Naive thymus-derived CD8-positive, alpha-beta T cell (primary cell): ENCODE data around the gene WASHC3. TPM values are rescaled to one million over a fixed set of nuclear protein-coding genes. Genes with fewer than 3 reads are reported as not detected.
"Not testable (repeated sequence)": the region's sequence is repeated elsewhere in the genome, so short reads cannot be mapped to it uniquely, and the experiment has no call there.

Experiments used
- ATAC-seq, 2 donors: fragments of 150-1000 bp; cut with Tn5 transposase in 1 of 2; sonication (Bioruptor Pico), chemical (Tn5 transposase) in 1 of 2; 1 replicate in 1 of 2; 2 replicates in 1 of 2; pipeline ENCODE4 v1.10.0; 2021; ENCODE audit warnings: mild to moderate bottlenecking in 2 of 2, moderate library complexity in 2 of 2
- POLR2A ChIA-PET: fragments of 350-600 bp; sonication (Branson Sonifier 250); formaldehyde crosslinking; loops from one replicate; lab custom pipeline; 2021; ENCODE audit warnings: antibody characterized with exemption; lab: Charles Lee
- DNase-seq, 10 donors: peaks; one replicate each; pipeline versions ENCODE4 v3.0.0 to v3.0.0-alpha.2; 2020 to 2022
- H3K27ac Mint-ChIP-seq, 10 donors: one replicate each; pipeline ENCODE4 v1.8.0; 2020 to 2022; ENCODE audit warnings: mild to moderate bottlenecking in 10 of 10, mixed read lengths in 10 of 10, moderate library complexity in 4 of 10, inconsistent platforms in 1 of 10
- H3K27me3 Mint-ChIP-seq, 5 donors: one replicate each; pipeline ENCODE4 v1.8.0; 2021 to 2022; ENCODE audit warnings: mixed read lengths in 5 of 5
- H3K36me3 Mint-ChIP-seq, 3 donors: one replicate each; pipeline ENCODE4 v1.8.0; 2020 to 2022; ENCODE audit warnings: mixed read lengths in 3 of 3, mild to moderate bottlenecking in 2 of 3, inconsistent platforms in 1 of 3
- H3K4me1 Mint-ChIP-seq, 4 donors: one replicate each; pipeline ENCODE4 v1.8.0; 2021 to 2022; ENCODE audit warnings: mixed read lengths in 4 of 4
- H3K4me3 Mint-ChIP-seq, 10 donors: one replicate each; pipeline ENCODE4 v1.8.0; 2020 to 2022; ENCODE audit warnings: mild to moderate bottlenecking in 10 of 10, mixed read lengths in 10 of 10, moderate library complexity in 6 of 10, inconsistent platforms in 1 of 10
- H3K9me3 Mint-ChIP-seq, 9 donors: one replicate each; pipeline ENCODE4 v1.8.0; 2020 to 2022; ENCODE audit warnings: mixed read lengths in 9 of 9, mild to moderate bottlenecking in 3 of 9, inconsistent platforms in 1 of 9, moderate library complexity in 1 of 9
- polyA plus RNA-seq, 3 donors: library from polyadenylated mRNA; unstranded; fragments of 300-500 nt; fragmentation: Illumina TruSeq; gene quantifications; one replicate each; pipeline ENCODE4 v1.2.3, GENCODE V29; 2021
- total RNA-seq, 8 experiments: library from RNA in 2 of 8; stranded (reverse) in 2 of 8; gene quantifications; one replicate each; pipeline ENCODE4 v1.2.3 and lab custom pipeline; 2021 to 2026

The WASHC3 gene
- total and polyA plus RNA-seq, 5 experiments from 2014 or later = 54.3 to 97.2 (median 89.3) TPM

- H3K27ac Mint-ChIP-seq = peak overlapping the region in 2 of 10 donors; percentile 53
- peaks cover 27 to 87% (median 56%) of the 10 kb centered on the region in 3 donors for H3K36me3 Mint-ChIP-seq
- DNase-seq = no peak
- H3K4me3 Mint-ChIP-seq = no peak overlapping the region
- peaks cover 0 to 4% (median under 1%) of the 10 kb centered on the region in 4 donors for H3K4me1 Mint-ChIP-seq
- H3K27me3 Mint-ChIP-seq = no peaks in the 10 kb centered on the region
- POLR2A ChIA-PET = no interaction called here
- ATAC-seq = no peak
- H3K9me3 Mint-ChIP-seq = no peaks in the 10 kb centered on the region
Measured at GRCh38 chr12:102033991-102034745, 27.6 kb downstream of the WASHC3 start.

GRCh38 chr12:102031852-102032251 is 29.9 kb downstream of the WASHC3 start:
- Mint-ChIP-seq H3K4me3 (no peak overlapping the region), H3K36me3 (peaks cover 21 to 74% (median 41%) of the 10 kb centered on the region in 3 donors), H3K27me3 (no peaks in the 10 kb centered on the region), H3K27ac (peak overlapping the region in 1 of 10 donors; percentile 40), H3K4me1 (peaks cover 0 to 4% (median under 1%) of the 10 kb centered on the region in 4 donors), H3K9me3 (no peaks in the 10 kb centered on the region)
- DNase-seq (no peak), ATAC-seq (no peak)
- POLR2A ChIA-PET = no interaction called here

- no peaks in the 10 kb centered on the region for H3K27me3 Mint-ChIP-seq
- no peak overlapping the region for H3K27ac Mint-ChIP-seq
- POLR2A ChIA-PET = no interaction called here
- peaks cover 10 to 65% (median 26%) of the 10 kb centered on the region in 3 donors for H3K36me3 Mint-ChIP-seq
- H3K9me3 Mint-ChIP-seq = no peaks in the 10 kb centered on the region
- ATAC-seq (no peak), DNase-seq (no peak)
- no peak overlapping the region for H3K4me3 Mint-ChIP-seq
- H3K4me1 Mint-ChIP-seq = peaks cover 0 to 8% (median 2%) of the 10 kb centered on the region in 4 donors
Measured at GRCh38 chr12:102029141-102029540, 32.6 kb downstream of the WASHC3 start.

- peaks cover 6 to 61% (median 17%) of the 10 kb centered on the region in 3 donors for H3K36me3 Mint-ChIP-seq
- no peak overlapping the region for H3K27ac Mint-ChIP-seq
- H3K27me3 Mint-ChIP-seq = no peaks in the 10 kb centered on the region
- no peak overlapping the region for H3K4me3 Mint-ChIP-seq
- peaks cover 0 to 8% (median 2%) of the 10 kb centered on the region in 4 donors for H3K4me1 Mint-ChIP-seq
- no peaks in the 10 kb centered on the region for H3K9me3 Mint-ChIP-seq
- ATAC-seq (no peak), DNase-seq (no peak)
- POLR2A ChIA-PET = no interaction called here
Measured at GRCh38 chr12:102026728-102027127, 35.1 kb downstream of the WASHC3 start.

GRCh38 chr12:102024765-102025164 is 37.0 kb downstream of the WASHC3 start:
- H3K9me3 Mint-ChIP-seq = no peaks in the 10 kb centered on the region
- DNase-seq = no peak
- POLR2A ChIA-PET = no interaction called here
- no peak overlapping the region for H3K4me3 Mint-ChIP-seq
- peaks cover 0 to 8% (median 6%) of the 10 kb centered on the region in 4 donors for H3K4me1 Mint-ChIP-seq
- H3K36me3 Mint-ChIP-seq = peaks cover 6 to 63% (median 22%) of the 10 kb centered on the region in 3 donors
- H3K27ac Mint-ChIP-seq = no peak overlapping the region
- no peaks in the 10 kb centered on the region for H3K27me3 Mint-ChIP-seq
- ATAC-seq = no peak

GRCh38 chr12:102023343-102023930 is 38.4 kb downstream of the WASHC3 start:
- peaks cover 0 to 8% (median 6%) of the 10 kb centered on the region in 4 donors for H3K4me1 Mint-ChIP-seq
- no peak overlapping the region for H3K4me3 Mint-ChIP-seq
- H3K9me3 Mint-ChIP-seq = no peaks in the 10 kb centered on the region
- H3K36me3 Mint-ChIP-seq = peaks cover 6 to 63% (median 27%) of the 10 kb centered on the region in 3 donors
- no peak for ATAC-seq
- H3K27me3 Mint-ChIP-seq = no peaks in the 10 kb centered on the region
- POLR2A ChIA-PET = no interaction called here
- H3K27ac Mint-ChIP-seq = peak overlapping the region in 4 of 10 donors; percentile 14 to 43 (median 18)
- no peak for DNase-seq

- H3K4me3 Mint-ChIP-seq = no peak overlapping the region
- H3K36me3 Mint-ChIP-seq = peaks cover 10 to 67% (median 36%) of the 10 kb centered on the region in 3 donors
Measured at GRCh38 chr12:102022286-102022685, 39.5 kb downstream of the WASHC3 start.

GRCh38 chr12:102021540-102022246 is 40.1 kb downstream of the WASHC3 start:
- Mint-ChIP-seq H3K4me1 (peaks cover 0 to 7% (median 6%) of the 10 kb centered on the region in 4 donors), H3K27ac (peak overlapping the region in 3 of 10 donors; percentile 1 to 31 (median 10)), H3K27me3 (no peaks in the 10 kb centered on the region), H3K4me3 (no peak overlapping the region), H3K36me3 (peaks cover 10 to 71% (median 37%) of the 10 kb centered on the region in 3 donors), H3K9me3 (no peaks in the 10 kb centered on the region)
- POLR2A ChIA-PET = no interaction called here
- DNase-seq = no peak
- no peak for ATAC-seq

More at GRCh38 chr12:102022286-102022685, 39.5 kb downstream of the WASHC3 start:
- ATAC-seq (no peak), DNase-seq (no peak)
- peak overlapping the region in 2 of 10 donors; percentile 4 to 19 for H3K27ac Mint-ChIP-seq
- no peaks in the 10 kb centered on the region for H3K27me3 Mint-ChIP-seq
- POLR2A ChIA-PET = no interaction called here
- peaks cover 0 to 8% (median 6%) of the 10 kb centered on the region in 4 donors for H3K4me1 Mint-ChIP-seq
- H3K9me3 Mint-ChIP-seq = no peaks in the 10 kb centered on the region

GRCh38 chr12:102018607-102019006 is 43.2 kb downstream of the WASHC3 start:
- peaks cover 5 to 67% (median 33%) of the 10 kb centered on the region in 3 donors for H3K36me3 Mint-ChIP-seq
- H3K27me3 Mint-ChIP-seq, H3K9me3 Mint-ChIP-seq, ATAC-seq, DNase-seq, H3K27ac Mint-ChIP-seq, H3K4me1 Mint-ChIP-seq, POLR2A ChIA-PET, H3K4me3 Mint-ChIP-seq: not testable (repeated sequence)

- peaks cover 0 to 5% (median 1%) of the 10 kb centered on the region in 4 donors for H3K4me1 Mint-ChIP-seq
- DNase-seq (no peak), ATAC-seq (no peak)
- POLR2A ChIA-PET = no interaction called here
- H3K36me3 Mint-ChIP-seq = peaks cover 5 to 72% (median 36%) of the 10 kb centered on the region in 3 donors
- no peaks in the 10 kb centered on the region for H3K27me3 Mint-ChIP-seq
- H3K27ac Mint-ChIP-seq = no peak overlapping the region
- H3K4me3 Mint-ChIP-seq = no peak overlapping the region
- H3K9me3 Mint-ChIP-seq = no peaks in the 10 kb centered on the region
Measured at GRCh38 chr12:102016472-102016871, 45.3 kb downstream of the WASHC3 start.

GRCh38 chr12:102010265-102010994 is 51.4 kb downstream of the WASHC3 start:
- H3K36me3 Mint-ChIP-seq = peaks cover 0 to 41% (median 14%) of the 10 kb centered on the region in 3 donors
- H3K9me3 Mint-ChIP-seq = peaks cover 0 to 2% (median 0%) of the 10 kb centered on the region in 9 donors
- peak in 1 of 2 donors; percentile 61 for ATAC-seq
- no peaks in the 10 kb centered on the region for H3K27me3 Mint-ChIP-seq
- DNase-seq = peak in 1 of 10 donors; percentile 21
- POLR2A ChIA-PET = no interaction called here
- H3K27ac Mint-ChIP-seq = peak overlapping the region; percentile 9 to 79 (median 50)
- peaks cover 0 to 15% (median 2%) of the 10 kb centered on the region in 4 donors for H3K4me1 Mint-ChIP-seq
- H3K4me3 Mint-ChIP-seq = peak overlapping the region in 1 of 10 donors; percentile 11

GRCh38 chr12:102009796-102010195 is 52.0 kb downstream of the WASHC3 start:
- Mint-ChIP-seq H3K27me3 (peaks cover 0 to 3% (median 0%) of the 10 kb centered on the region in 5 donors), H3K9me3 (peaks cover 0 to 2% (median 0%) of the 10 kb centered on the region in 9 donors), H3K27ac (peak overlapping the region in 6 of 10 donors; percentile 21 to 79 (median 61)), H3K4me1 (peaks cover 0 to 15% (median 3%) of the 10 kb centered on the region in 4 donors), H3K4me3 (peak overlapping the region in 1 of 10 donors; percentile 11), H3K36me3 (peaks cover 0 to 35% (median 13%) of the 10 kb centered on the region in 3 donors)
- no peak for DNase-seq
- POLR2A ChIA-PET = no interaction called here
- no peak for ATAC-seq
